SU-DHL-6 (cell line): Measurements from ENCODE around the gene RRBP1.

Source experiments
- H2AFZ ChIP-seq: fragments of 200-600 bp; sonication (generic); 2 replicates; pipeline ENCODE4 v1.6.1; 2014; ENCODE audit warnings: low read depth, mild to moderate bottlenecking, moderate library complexity, mixed read lengths, antibody characterized with exemption, low read length; ENCODE audit not compliant: severe bottlenecking
- H3F3A ChIP-seq: fragments of 200-600 bp; shearing (Covaris generic); 2 replicates; pipeline ENCODE4 v1.6.0; 2016; ENCODE audit warnings: antibody characterized with exemption, mild to moderate bottlenecking; ENCODE audit not compliant: insufficient read depth
- H3K27ac ChIP-seq: fragments of 200-600 bp; sonication (generic); 2 replicates; pipeline ENCODE4 v1.5.1; 2016; ENCODE audit warnings: low read depth, mild to moderate bottlenecking, low read length, moderate library complexity, mixed read lengths
- H3K27me3 ChIP-seq: fragments of 200-600 bp; sonication (generic), shearing (Covaris generic); 2 replicates; pipeline ENCODE4 v1.6.0; 2014; ENCODE audit warnings: mild to moderate bottlenecking, low read length
- H3K36me3 ChIP-seq: fragments of 200-600 bp; sonication (generic); 2 replicates; pipeline ENCODE4 v1.6.1; 2014; ENCODE audit warnings: mild to moderate bottlenecking, low read length, mixed read lengths
- H3K4me2 ChIP-seq: fragments of 300-600, 200-600 bp; shearing (Covaris generic), sonication (generic); 2 replicates; pipeline ENCODE4 v1.6.0; 2014; ENCODE audit warnings: low read length, low read depth, mild to moderate bottlenecking; ENCODE audit not compliant: poor library complexity, severe bottlenecking
- H3K4me3 ChIP-seq: fragments of 200-600 bp; sonication (generic); 2 replicates; pipeline ENCODE4 v1.5.1; 2014; ENCODE audit warnings: antibody characterized with exemption, low read length, mild to moderate bottlenecking, mixed read lengths; ENCODE audit not compliant: insufficient read depth, poor library complexity, severe bottlenecking
- H3K79me2 ChIP-seq: fragments of 200-600 bp; sonication (generic); 2 replicates; pipeline ENCODE4 v1.6.1; 2014; ENCODE audit warnings: mild to moderate bottlenecking, low read length, moderate library complexity; ENCODE audit not compliant: insufficient read depth
- H3K9ac ChIP-seq: fragments of 200-600 bp; sonication (generic); 2 replicates; pipeline ENCODE4 v1.7.0; 2014; ENCODE audit warnings: mild to moderate bottlenecking, low read length
- H3K9me2 ChIP-seq: fragments of 200-600 bp; sonication (generic); replicated peaks from 2 replicates; pipeline ENCODE4 v1.6.1; 2014; ENCODE audit warnings: low read length; ENCODE audit not compliant: insufficient read depth
- H3K9me3 ChIP-seq: fragments of 200-600 bp; sonication (generic); 2 replicates; pipeline ENCODE4 v1.6.1; 2014; ENCODE audit warnings: low read length, mixed read lengths; ENCODE audit not compliant: insufficient read depth
- H4K20me1 ChIP-seq: fragments of 200-600 bp; sonication (generic); 2 replicates; pipeline ENCODE4 v1.6.1; 2014; ENCODE audit warnings: low read depth, mild to moderate bottlenecking, antibody characterized with exemption, low read length, moderate library complexity, mixed read lengths
- EZH2phosphoT487 ChIP-seq: fragments of 200-600 bp; sonication (generic), shearing (Covaris generic); conservative IDR thresholded peaks from 2 replicates; pipeline ENCODE4 v1.6.1; 2018; ENCODE audit warnings: mild to moderate bottlenecking, antibody characterized with exemption, low read length, moderate library complexity, mixed read lengths
- TF ChIP-seq, protein P1 (sequence below): fragments of 200-600 bp; sonication (generic); IDR thresholded peaks from one replicate; pipeline ENCODE4 v1.5.1; 2017; ENCODE audit warnings: antibody characterized with exemption, mild to moderate bottlenecking, low read length, moderate library complexity; ENCODE audit not compliant: insufficient read depth, poor library complexity, severe bottlenecking

Gene RRBP1

DNA sequence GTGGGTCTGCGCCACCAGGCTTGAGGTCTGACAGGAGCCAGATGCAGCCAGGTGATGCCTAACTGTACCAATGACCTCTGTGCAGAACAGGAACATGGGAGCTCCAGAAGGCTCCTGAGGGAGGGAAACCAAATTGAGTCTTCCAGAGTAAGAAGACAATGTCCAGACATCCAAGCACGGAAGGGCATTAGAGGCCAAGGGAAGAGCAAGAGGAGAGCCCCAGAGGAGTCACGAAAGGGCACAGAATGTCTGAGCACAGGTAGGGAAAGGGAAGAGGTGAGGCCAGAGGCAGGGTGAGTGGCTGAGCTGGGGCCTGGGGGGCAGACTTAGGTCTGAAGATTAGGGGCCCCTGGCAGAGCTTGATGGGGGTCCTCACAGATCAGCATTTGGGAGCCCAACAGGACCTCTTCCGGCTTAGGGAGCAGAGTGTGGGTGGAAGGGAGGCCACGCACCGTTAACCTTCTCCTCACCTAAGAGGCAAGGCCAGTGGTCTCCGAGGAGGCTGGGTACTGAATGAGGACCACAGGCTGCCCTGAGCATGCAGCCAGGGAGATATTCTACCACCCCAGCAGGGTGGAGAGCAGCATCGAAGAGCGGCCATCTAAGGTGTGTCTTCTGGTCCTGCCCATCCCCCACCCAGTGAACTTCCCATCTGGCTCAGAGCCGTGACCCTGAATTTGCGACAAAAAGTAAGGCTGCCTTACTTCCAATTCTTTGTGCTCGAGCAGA, 41.7 kb downstream of the RRBP1 start:
- Histone ChIP-seq H3F3A (no peaks in the 10 kb centered on the region), H4K20me1 (no peaks in the 10 kb centered on the region), H3K4me2 (no peak overlapping the region), H3K4me3 (no peak overlapping the region), H3K27ac (no peak overlapping the region), H3K36me3 (no peaks in the 10 kb centered on the region), H2AFZ (no peak overlapping the region), H3K27me3 (no peaks in the 10 kb centered on the region), H3K79me2 (no peaks in the 10 kb centered on the region), H3K9ac (no peak overlapping the region), H3K9me2 (no peaks in the 10 kb centered on the region), H3K9me3 (no peaks in the 10 kb centered on the region)
- TF ChIP-seq EZH2phosphoT487, result no peak
- TF ChIP-seq, protein P1, sequence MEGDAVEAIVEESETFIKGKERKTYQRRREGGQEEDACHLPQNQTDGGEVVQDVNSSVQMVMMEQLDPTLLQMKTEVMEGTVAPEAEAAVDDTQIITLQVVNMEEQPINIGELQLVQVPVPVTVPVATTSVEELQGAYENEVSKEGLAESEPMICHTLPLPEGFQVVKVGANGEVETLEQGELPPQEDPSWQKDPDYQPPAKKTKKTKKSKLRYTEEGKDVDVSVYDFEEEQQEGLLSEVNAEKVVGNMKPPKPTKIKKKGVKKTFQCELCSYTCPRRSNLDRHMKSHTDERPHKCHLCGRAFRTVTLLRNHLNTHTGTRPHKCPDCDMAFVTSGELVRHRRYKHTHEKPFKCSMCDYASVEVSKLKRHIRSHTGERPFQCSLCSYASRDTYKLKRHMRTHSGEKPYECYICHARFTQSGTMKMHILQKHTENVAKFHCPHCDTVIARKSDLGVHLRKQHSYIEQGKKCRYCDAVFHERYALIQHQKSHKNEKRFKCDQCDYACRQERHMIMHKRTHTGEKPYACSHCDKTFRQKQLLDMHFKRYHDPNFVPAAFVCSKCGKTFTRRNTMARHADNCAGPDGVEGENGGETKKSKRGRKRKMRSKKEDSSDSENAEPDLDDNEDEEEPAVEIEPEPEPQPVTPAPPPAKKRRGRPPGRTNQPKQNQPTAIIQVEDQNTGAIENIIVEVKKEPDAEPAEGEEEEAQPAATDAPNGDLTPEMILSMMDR, result no peak

DNA sequence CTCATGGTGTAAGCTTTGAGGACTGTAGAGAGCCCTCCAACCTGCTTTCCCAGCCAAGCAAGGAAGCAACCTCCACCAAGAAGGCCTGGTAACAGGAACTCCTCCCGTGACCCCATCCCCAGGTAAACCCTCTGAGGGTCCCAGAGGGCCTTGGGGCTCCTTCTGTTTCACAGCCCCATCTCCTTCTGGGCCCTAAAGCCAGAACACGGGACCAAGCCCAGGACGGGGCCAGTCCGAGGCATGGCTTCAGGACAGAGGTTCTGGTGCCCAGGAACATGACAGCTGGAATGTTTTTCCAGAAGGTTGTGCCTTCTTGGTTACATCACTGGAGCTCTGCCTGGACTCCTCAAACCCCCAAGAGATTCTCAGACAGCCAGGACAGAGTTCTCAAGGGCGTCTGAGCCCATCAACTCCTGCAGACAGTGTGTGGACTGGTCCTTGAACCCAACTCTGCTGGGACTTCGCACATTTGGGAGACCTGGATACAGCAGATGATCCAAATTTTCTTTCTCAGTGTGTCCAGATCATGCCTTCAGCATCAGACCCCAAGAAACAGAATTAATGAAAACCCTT, 43.1 kb downstream of the RRBP1 start:
- H3K9me2 ChIP-seq, result no peaks in the 10 kb centered on the region
- H3K9ac ChIP-seq, result no peak overlapping the region
- H3K9me3 ChIP-seq, result no peaks in the 10 kb centered on the region
- TF ChIP-seq, protein P1, result no peak
- no peak for TF ChIP-seq EZH2phosphoT487
- H3K27me3 ChIP-seq, result no peaks in the 10 kb centered on the region
- no peak overlapping the region for H3K27ac ChIP-seq
- H3F3A ChIP-seq, result no peaks in the 10 kb centered on the region
- H3K36me3 ChIP-seq, result no peaks in the 10 kb centered on the region
- no peaks in the 10 kb centered on the region for H3K79me2 ChIP-seq
- H4K20me1 ChIP-seq, result no peaks in the 10 kb centered on the region
- no peak overlapping the region for H3K4me2 ChIP-seq
- no peak overlapping the region for H3K4me3 ChIP-seq
- no peak overlapping the region for H2AFZ ChIP-seq

DNA sequence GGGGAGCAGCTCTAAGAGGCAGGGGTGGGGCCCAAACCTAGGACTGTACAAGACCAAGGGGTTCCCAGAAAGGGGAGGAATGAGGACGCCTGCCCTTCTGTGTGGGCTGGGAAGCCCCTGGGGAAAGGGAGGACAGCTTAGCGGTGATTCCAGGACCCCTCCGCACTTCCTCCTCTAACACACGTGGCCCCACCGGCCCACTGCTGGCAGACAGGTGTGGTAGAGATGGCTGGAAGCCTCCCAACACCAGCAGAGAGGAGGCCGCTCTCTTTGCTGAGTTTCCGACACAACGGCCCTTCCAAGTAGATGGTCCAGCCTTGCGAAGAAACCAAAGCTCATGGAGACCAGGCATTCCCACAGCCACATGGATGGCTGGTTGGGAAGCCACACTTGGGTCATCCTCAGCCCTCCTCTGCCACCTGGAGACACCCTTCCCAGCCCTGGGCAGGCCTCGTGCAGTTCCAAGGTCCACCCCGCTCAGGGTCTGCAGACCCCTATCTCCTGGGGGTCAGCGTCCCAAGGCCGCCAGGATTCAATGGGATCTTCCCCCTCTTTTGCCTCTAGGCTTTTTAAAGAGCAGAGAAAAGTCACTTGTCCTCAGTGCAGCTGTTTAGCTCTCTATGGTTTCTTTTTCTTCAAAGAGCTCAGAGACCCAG, 43.9 kb downstream of the RRBP1 start:
- Histone ChIP-seq H3K4me3 (no peak overlapping the region), H3K79me2 (no peaks in the 10 kb centered on the region), H3K9me2 (no peaks in the 10 kb centered on the region), H3K9ac (no peak overlapping the region), H4K20me1 (no peaks in the 10 kb centered on the region), H3K27ac (no peak overlapping the region), H3K27me3 (no peaks in the 10 kb centered on the region), H3K9me3 (no peaks in the 10 kb centered on the region), H3K36me3 (no peaks in the 10 kb centered on the region), H3K4me2 (no peak overlapping the region), H3F3A (no peaks in the 10 kb centered on the region), H2AFZ (no peak overlapping the region)
- TF ChIP-seq EZH2phosphoT487, result no peak
- TF ChIP-seq, protein P1, result no peak
